IMR-90 (cell line): Measurements from ENCODE around the gene COL4A1. TPM values are rescaled to one million over a fixed set of nuclear protein-coding genes. Genes with fewer than 3 reads are reported as not detected.
A peak's percentile ranks its signal among the peaks of the same experiment; 100 is the strongest.

Experiments used
- ATAC-seq: fragments of 200-7000 bp; cut with Tn5 transposase; 2 replicates; pipeline ENCODE4 v1.9.1; 2020; ENCODE audit warnings: low read depth, mild to moderate bottlenecking, moderate library complexity
- BruUV-seq: library from RNA; stranded (reverse); fragments of 400-500 nt; replicated peaks from 2 replicates; lab custom pipeline; 2021; lab: Mats Ljungman, UMichigan
- CTCF ChIA-PET: fragments of 300-600 bp; formaldehyde crosslinking; extraction: SDS; loops from one replicate; lab custom pipeline; 2021; ENCODE audit warnings: antibody characterized with exemption; lab: Yijun Ruan, JAX
- POLR2A ChIA-PET: fragments of 300-600 bp; sonication (Branson Sonifier 250); formaldehyde crosslinking; loops from one replicate; lab custom pipeline; 2022; ENCODE audit warnings: antibody characterized with exemption; ENCODE audit not compliant: unreplicated experiment; lab: Charles Lee
- DNase-seq: peaks from one replicate; pipeline ENCODE4 v3.0.0; 2013
- H2AFZ ChIP-seq: replicated peaks from 2 replicates; pipeline ENCODE3; 2013; ENCODE audit warnings: low read length, mild to moderate bottlenecking; ENCODE audit not compliant: poor library complexity
- H2AK5ac ChIP-seq: 2 replicates; pipeline ENCODE4 v1.6.1; 2013; ENCODE audit warnings: low read depth, low read length, inconsistent platforms
- H2AK9ac ChIP-seq: replicated peaks from 2 replicates; pipeline ENCODE3; 2013; ENCODE audit warnings: mild to moderate bottlenecking, low read depth, low read length, moderate library complexity; ENCODE audit not compliant: poor library complexity
- H2BK120ac ChIP-seq: 2 replicates; pipeline ENCODE4 v1.6.1; 2013; ENCODE audit warnings: low read depth, low read length, inconsistent platforms
- H2BK15ac ChIP-seq: 3 replicates; pipeline ENCODE4 v1.6.1; 2013; ENCODE audit warnings: low read depth, low read length, inconsistent platforms
- H2BK20ac ChIP-seq: 2 replicates; pipeline ENCODE4 v1.6.1; 2013; ENCODE audit warnings: low read depth, mild to moderate bottlenecking, inconsistent platforms, low read length, moderate library complexity
- H2BK5ac ChIP-seq: 2 replicates; pipeline ENCODE4 v1.6.1; 2013; ENCODE audit warnings: mild to moderate bottlenecking, low read depth, low read length, inconsistent platforms; ENCODE audit not compliant: poor library complexity, severe bottlenecking
- H3K14ac ChIP-seq: replicated peaks from 2 replicates; pipeline ENCODE4 v1.6.1; 2013; ENCODE audit warnings: low read depth, low read length, inconsistent platforms
- H3K18ac ChIP-seq: 2 replicates; pipeline ENCODE4 v1.6.1; 2013; ENCODE audit warnings: low read depth, low read length, control low read depth
- H3K23ac ChIP-seq: 2 replicates; pipeline ENCODE4 v1.6.1; 2013; ENCODE audit warnings: low read depth, low read length, inconsistent platforms
- H3K27ac ChIP-seq: 2 replicates; pipeline ENCODE4 v1.5.1; 2013; ENCODE audit warnings: mild to moderate bottlenecking, control low read depth, low read length; ENCODE audit not compliant: insufficient read depth
- H3K27me3 ChIP-seq: 2 replicates; pipeline ENCODE4 v1.6.1; 2013; ENCODE audit warnings: low read length; ENCODE audit not compliant: control insufficient read depth, insufficient read depth
- H3K36me3 ChIP-seq: 2 replicates; pipeline ENCODE4 v1.6.1; 2013; ENCODE audit warnings: low read length, mixed read lengths; ENCODE audit not compliant: control insufficient read depth, insufficient read depth
- H3K4ac ChIP-seq: 2 replicates; pipeline ENCODE4 v1.6.1; 2013; ENCODE audit warnings: low read depth, low read length, inconsistent platforms
- H3K4me1 ChIP-seq: 2 replicates; pipeline ENCODE4 v1.6.1; 2013; ENCODE audit warnings: low read length, mixed read lengths; ENCODE audit not compliant: control insufficient read depth, insufficient read depth
- H3K4me2 ChIP-seq: 2 replicates; pipeline ENCODE4 v1.6.1; 2013; ENCODE audit warnings: low read depth, mild to moderate bottlenecking, control low read depth, low read length, moderate library complexity
- H3K4me3 ChIP-seq: 2 replicates; pipeline ENCODE4 v1.5.1; 2013; ENCODE audit warnings: low read depth, mild to moderate bottlenecking, control low read depth, low read length, moderate library complexity; ENCODE audit not compliant: insufficient read depth
- H3K56ac ChIP-seq: 2 replicates; pipeline ENCODE4 v1.6.1; 2013; ENCODE audit warnings: low read length, inconsistent platforms; ENCODE audit not compliant: insufficient read depth; ENCODE audit errors: extremely low read depth
- H3K79me1 ChIP-seq, 2 experiments: 2 replicates each; pipeline ENCODE4 v1.6.1; 2013; ENCODE audit warnings: low read length in 2 of 2, inconsistent platforms in 1 of 2, low read depth in 1 of 2
- H3K9ac ChIP-seq: 2 replicates; pipeline ENCODE4 v1.6.1; 2013; ENCODE audit warnings: low read depth, low read length, control low read depth
- H3K9me1 ChIP-seq: 2 replicates; pipeline ENCODE4 v1.6.1; 2013; ENCODE audit warnings: low read length, inconsistent platforms; ENCODE audit not compliant: insufficient read depth
- H3K9me3 ChIP-seq: 2 replicates; pipeline ENCODE4 v1.6.1; 2013; ENCODE audit warnings: low read length; ENCODE audit not compliant: control insufficient read depth, insufficient read depth
- H4K20me1 ChIP-seq: 2 replicates; pipeline ENCODE4 v1.6.1; 2013; ENCODE audit warnings: low read length, inconsistent platforms; ENCODE audit not compliant: insufficient read depth
- H4K5ac ChIP-seq: 2 replicates; pipeline ENCODE4 v1.6.1; 2013; ENCODE audit warnings: mild to moderate bottlenecking, low read depth, low read length, control low read depth
- H4K8ac ChIP-seq, 2 experiments: 2 replicates each; pipeline ENCODE4 v1.6.1; 2013; ENCODE audit warnings: low read depth in 2 of 2, low read length in 2 of 2, control low read depth in 1 of 2, inconsistent platforms in 1 of 2
- H4K91ac ChIP-seq: 2 replicates; pipeline ENCODE4 v1.6.1; 2013; ENCODE audit warnings: low read depth, low read length, inconsistent platforms; ENCODE audit not compliant: insufficient read depth
- BHLHE40 ChIP-seq: fragments of 150-350 bp; IDR thresholded peaks from 2 replicates; pipeline ENCODE4 v1.6.1; 2016; ENCODE audit warnings: mild to moderate bottlenecking, low read depth, low read length
- CEBPB ChIP-seq: IDR thresholded peaks from 2 replicates; pipeline ENCODE4 v1.6.1; 2012; ENCODE audit warnings: low read depth, low read length, improper control_type of control experiment
- CHD1 ChIP-seq: IDR thresholded peaks from 2 replicates; pipeline ENCODE4 v1.6.1; 2012; ENCODE audit warnings: low read depth, low read length, improper control_type of control experiment
- CTCF ChIP-seq: conservative IDR thresholded peaks from 2 replicates; pipeline ENCODE4 v1.5.1; 2012; ENCODE audit warnings: mild to moderate bottlenecking, low read depth, low read length, improper control_type of control experiment
- FOS ChIP-seq: fragments of 150-350 bp; IDR thresholded peaks from 2 replicates; pipeline ENCODE4 v1.6.1; 2016; ENCODE audit warnings: low read depth, low read length
- MAFK ChIP-seq: IDR thresholded peaks from 2 replicates; pipeline ENCODE4 v1.6.1; 2012; ENCODE audit warnings: low read depth, low read length, improper control_type of control experiment
- MXI1 ChIP-seq: IDR thresholded peaks from 2 replicates; pipeline ENCODE4 v1.6.1; 2012; ENCODE audit warnings: low read depth, mild to moderate bottlenecking, low read length, moderate library complexity, borderline replicate concordance
- NFE2L2 ChIP-seq: fragments of 150-350 bp; IDR thresholded peaks from 2 replicates; pipeline ENCODE4 v1.6.1; 2016; ENCODE audit warnings: low read depth, mild to moderate bottlenecking, low read length
- POLR2A ChIP-seq: IDR thresholded peaks from 2 replicates; pipeline ENCODE4 v1.6.1; 2012; ENCODE audit warnings: mild to moderate bottlenecking, low read depth, low read length
- RAD21 ChIP-seq: IDR thresholded peaks from 2 replicates; pipeline ENCODE4 v1.6.1; 2012; ENCODE audit warnings: low read length, improper control_type of control experiment
- RCOR1 ChIP-seq: IDR thresholded peaks from 2 replicates; pipeline ENCODE4 v1.6.1; 2012; ENCODE audit warnings: mild to moderate bottlenecking, low read length, improper control_type of control experiment; ENCODE audit not compliant: insufficient replicate concordance
- SMC3 ChIP-seq: fragments of 150-350 bp; IDR thresholded peaks from 2 replicates; pipeline ENCODE4 v1.6.1; 2016; ENCODE audit warnings: low read depth, mild to moderate bottlenecking, antibody characterized with exemption, low read length, moderate library complexity
- USF2 ChIP-seq: fragments of 150-350 bp; IDR thresholded peaks from 2 replicates; pipeline ENCODE4 v1.6.1; 2017; ENCODE audit warnings: mild to moderate bottlenecking, antibody characterized with exemption, low read length, low read depth
- WGBS, 2 experiments: methylation state at CpG; one replicate each; pipeline versions ENCODE4 v1.1.5 to v1.1.7; 2013; ENCODE audit warnings: missing lambda C conversion rate in 2 of 2; ENCODE audit not compliant: insufficient read length in 1 of 2; ENCODE audit errors: extremely low coverage in 2 of 2; 5-methylcytosine and 5-hydroxymethylcytosine counted together
- dilution Hi-C: fragments of 300-500 bp; cut with HindIII; formaldehyde crosslinking; loops from one replicate; pipeline ENCODE4 v1.14.3; 2018; ENCODE audit warnings: low sequenced_read_pairs; ENCODE audit not compliant: unreplicated experiment
- in situ Hi-C: fragments of 300-500 bp; cut with MboI; formaldehyde crosslinking; loops from 3 replicates; pipeline ENCODE4 v1.14.3; 2019; ENCODE audit warnings: low sequenced_read_pairs, inconsistent platforms, mixed read lengths
- intact Hi-C: fragments of 100-400 bp; cut with micrococcal nuclease; formaldehyde crosslinking; loops from 2 replicates; pipeline ENCODE4 v1.10.0; 2022
- polyA plus RNA-seq, 3 experiments: library from polyadenylated mRNA; depleted of rRNA; stranded (reverse); fragments of >200 nt; gene quantifications; 2 replicates each; pipeline ENCODE4 v1.2.3, GENCODE V29; 2012; ENCODE audit warnings: low replicate concordance in 1 of 3
- total RNA-seq: library from RNA; depleted of rRNA; stranded (reverse); fragments of >200 nt; gene quantifications from 2 replicates; pipeline ENCODE4 v1.2.3, GENCODE V29; 2012

The COL4A1 gene
- total and polyA plus RNA-seq, 2 of the 4 experiments (the other 2 are of a cell fraction): 230 to 337 TPM

- Histone ChIP-seq H2AFZ (peak overlapping the region; percentile 5), H3K4me1 (peaks cover 66% of the 10 kb centered on the region), H3K23ac (peak overlapping the region; percentile 40), H3K9me3 (no peaks in the 10 kb centered on the region), H3K9me1 (peaks cover 57% of the 10 kb centered on the region), H3K27me3 (no peaks in the 10 kb centered on the region), H4K5ac (peak overlapping the region; percentile 46), H2BK120ac (peak overlapping the region; percentile 82), H2BK20ac (peak overlapping the region; percentile 57), H3K79me1 (peaks cover 42 to 97% of the 10 kb centered on the region in 2 experiments), H2BK15ac (peak overlapping the region; percentile 77; the same call in 2 of the 3 replicates), H4K91ac (peak overlapping the region; percentile 73), H3K4me2 (no peak overlapping the region), H3K27ac (peak overlapping the region; percentile 79), H3K9ac (peak overlapping the region; percentile 46; the same call in 1 of the 2 replicates), H2AK5ac (peak overlapping the region; percentile 91), H3K56ac (no peak overlapping the region), H4K20me1 (peaks cover 48% of the 10 kb centered on the region), H4K8ac (peak overlapping the region; percentile 54 to 96; a peak in 3 of 4 replicates), H2BK5ac (peak overlapping the region; percentile 96), H2AK9ac (peak overlapping the region; percentile 60), H3K4me3 (no peak overlapping the region), H3K4ac (peak overlapping the region; percentile 90), H3K14ac (peak overlapping the region; percentile 83), H3K18ac (peak overlapping the region; percentile 74), H3K36me3 (peaks cover 23% of the 10 kb centered on the region)
- ATAC-seq (no peak), DNase-seq (no peak)
- dilution Hi-C loops (no loop called here), in situ Hi-C loops (no loop called here), intact Hi-C loops (no loop called here)
- TF ChIP-seq FOS (no peak), RCOR1 (no peak), USF2 (no peak), CHD1 (no peak), MAFK (no peak), BHLHE40 (no peak), NFE2L2 (no peak), RAD21 (no peak), POLR2A (no peak), CEBPB (no peak), SMC3 (no peak), CTCF (no peak), MXI1 (no peak)
- ChIA-PET POLR2A (no interaction called here), CTCF (no interaction called here)
- WGBS, 2 experiments: 78% methylated on average over 5 of the region's 7 CpGs; no CpG with 5 or more reads in 1 of the 2 experiments
- BruUV-seq: no TSS peak
Measured at GRCh38 chr13:110337247-110337646, 30.3 kb upstream of the COL4A1 start.
